SK-N-SH treated with all-trans-retinoic acid at 6 μM for 48 hours (cell line): ENCODE measurements around the gene ACAA1.

Experiments used
- ARNTL ChIP-seq: fragments of 450-650 bp; formaldehyde crosslinking; IDR thresholded peaks from 2 replicates; pipeline ENCODE4 v1.5.0; 2020; ENCODE audit warnings: low read depth, mild to moderate bottlenecking, moderate library complexity, borderline replicate concordance
- CREB5 ChIP-seq: fragments of 250-450 bp; sonication (Bioruptor Pico); IDR thresholded peaks from 2 replicates; pipeline ENCODE4 v1.5.1; 2020; ENCODE audit warnings: low read depth, mild to moderate bottlenecking, moderate library complexity
- GLIS3 ChIP-seq: fragments of 250-450 bp; sonication (Bioruptor Pico); IDR thresholded peaks from 2 replicates; pipeline ENCODE4 v1.5.0; 2020; ENCODE audit warnings: mild to moderate bottlenecking, moderate library complexity
- ISL1 ChIP-seq: fragments of 250-450 bp; sonication (Bioruptor Pico); IDR thresholded peaks from 2 replicates; pipeline ENCODE4 v2.1.2; 2022; ENCODE audit warnings: mild to moderate bottlenecking, moderate library complexity
- OSR1 ChIP-seq: fragments of 250-450 bp; sonication (Bioruptor Pico); IDR thresholded peaks from 2 replicates; pipeline ENCODE4 v1.8.0; 2022; ENCODE audit warnings: moderate library complexity, mild to moderate bottlenecking, inconsistent platforms
- RARB ChIP-seq: fragments of 250-450 bp; sonication (Bioruptor Pico); IDR thresholded peaks from 2 replicates; pipeline ENCODE4 v1.8.0; 2021; ENCODE audit warnings: mild to moderate bottlenecking, moderate library complexity
- SNAI2 ChIP-seq: fragments of 250-450 bp; sonication (Bioruptor Pico); IDR thresholded peaks from 2 replicates; pipeline ENCODE4 v1.5.0; 2020; ENCODE audit warnings: mild to moderate bottlenecking, moderate library complexity
- TCF4 ChIP-seq: fragments of 250-450 bp; sonication (Bioruptor Pico); IDR thresholded peaks from 2 replicates; pipeline ENCODE4 v1.8.0; 2021; ENCODE audit warnings: mild to moderate bottlenecking, moderate library complexity, borderline replicate concordance
- TOX ChIP-seq: fragments of 250-450 bp; sonication (Bioruptor Pico); IDR thresholded peaks from 2 replicates; pipeline ENCODE4 v1.8.0; 2021; ENCODE audit warnings: mild to moderate bottlenecking, moderate library complexity, borderline replicate concordance
- ZC3H10 ChIP-seq: fragments of 250-450 bp; sonication (Bioruptor Pico); IDR thresholded peaks from 2 replicates; pipeline ENCODE4 v1.5.1; 2021; ENCODE audit warnings: mild to moderate bottlenecking, moderate library complexity
- ZFP30 ChIP-seq: fragments of 450-650 bp; formaldehyde crosslinking; IDR thresholded peaks from 2 replicates; pipeline ENCODE4 v1.5.0; 2022; ENCODE audit warnings: mild to moderate bottlenecking, moderate library complexity
- ZNF565 ChIP-seq: fragments of 450-650 bp; formaldehyde crosslinking; conservative IDR thresholded peaks from 2 replicates; pipeline ENCODE4 v1.5.0; 2020; ENCODE audit warnings: low read depth, mild to moderate bottlenecking, moderate library complexity
- ZNF8 ChIP-seq: fragments of 450-650 bp; formaldehyde crosslinking; IDR thresholded peaks from 2 replicates; pipeline ENCODE4 v1.5.0; 2020; ENCODE audit warnings: mild to moderate bottlenecking, moderate library complexity

- no peak for TF ChIP-seq TCF4 (CRISPR knock-in tag)
- no peak for TF ChIP-seq ZNF8 (CRISPR knock-in tag)
- no peak for TF ChIP-seq ZC3H10
- TF ChIP-seq ZFP30 = no peak
- TF ChIP-seq CREB5 (CRISPR knock-in tag) = no peak
- no peak for TF ChIP-seq ARNTL (CRISPR knock-in tag)
- no peak for TF ChIP-seq ZNF565 (CRISPR knock-in tag)
- TF ChIP-seq SNAI2 (CRISPR knock-in tag) = no peak
- TF ChIP-seq TOX (CRISPR knock-in tag) = no peak
- no peak for TF ChIP-seq OSR1 (CRISPR knock-in tag)
- TF ChIP-seq ISL1 (CRISPR knock-in tag) = no peak
- no peak for TF ChIP-seq GLIS3
- TF ChIP-seq RARB (CRISPR knock-in tag) = no peak
Measured at GRCh38 chr3:38171622-38172021, 34.7 kb upstream of the ACAA1 start.
